ENCODE measurements around the gene RAB17. TPM values are rescaled to one million over a fixed set of nuclear protein-coding genes. Genes with fewer than 3 reads are reported as not detected.

Gene RAB17
- total and polyA plus RNA-seq, 4 donors: 19.3 to 73.3 (median 46.4) TPM

DNA sequence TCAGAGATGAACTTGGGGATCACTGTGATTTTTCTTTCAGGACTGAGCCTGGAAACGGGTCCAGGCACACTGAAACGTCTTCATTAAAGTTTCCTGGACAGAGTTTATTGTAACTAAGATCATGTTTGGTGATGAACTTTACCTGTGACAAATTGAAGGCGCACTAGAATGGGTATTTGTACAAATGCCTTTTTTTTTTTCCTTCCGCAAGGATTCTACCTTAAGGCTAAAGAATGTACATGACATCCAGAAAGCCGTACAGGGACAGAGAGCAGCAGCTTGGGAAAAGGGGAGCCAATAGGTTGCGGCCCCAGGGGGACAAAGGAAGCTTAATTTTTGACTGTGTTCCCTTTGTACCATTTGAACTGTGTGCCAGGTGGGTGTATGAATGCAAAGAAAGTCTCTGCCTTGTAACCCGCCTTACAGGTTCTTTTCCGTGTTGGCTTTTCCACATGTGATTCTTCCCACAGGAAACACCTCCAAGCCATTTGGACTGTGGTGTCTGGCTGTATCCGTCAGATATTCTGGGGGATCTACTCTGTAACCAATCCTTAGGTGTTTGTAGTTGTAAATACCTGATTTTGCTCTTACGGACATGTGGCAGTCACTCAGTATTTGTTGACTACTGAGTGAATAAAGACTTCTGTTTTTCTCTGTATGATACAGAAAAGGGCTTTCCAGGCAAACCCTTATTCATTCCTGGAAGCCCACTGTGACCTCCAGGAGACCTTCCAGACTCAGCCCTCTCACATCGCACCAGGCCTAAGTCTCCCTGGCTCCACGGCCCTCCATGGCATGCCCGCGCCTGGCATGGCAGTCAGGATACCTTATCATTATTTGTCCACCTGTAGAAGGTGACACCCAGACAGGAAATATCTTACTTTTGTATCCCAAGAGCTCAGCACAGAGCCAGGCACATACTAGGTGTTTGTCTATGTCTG, 38.0 kb upstream of the RAB17 start:
- H3K27ac ChIP-seq (ENCODE audit: low read depth in 1 of 2, low read length in 1 of 2): peak overlapping the region; percentile 27 to 96
- H3K9ac ChIP-seq (ENCODE audit: insufficient read depth in 1 of 2, low read length in 2 of 2): peak overlapping the region in 1 of 2 donors; percentile 79
- H3K9me3 ChIP-seq (ENCODE audit: control insufficient read depth in 4 of 4, insufficient read depth in 3 of 4, low read length in 3 of 4): no peaks in the 10 kb centered on the region
- no peak for ATAC-seq (ENCODE audit: insufficient read depth, low FRiP score)
- peaks cover 5 to 33% (median 12%) of the 10 kb centered on the region in 5 donors for H3K4me1 ChIP-seq (ENCODE audit: control insufficient read depth in 5 of 5, insufficient read depth in 5 of 5, low read length in 5 of 5)
- 69 to 71% methylated on average over 14 of the region's 14 CpGs for WGBS, 2 donors
- peak overlapping the region; percentile 66 for H3K4me3 ChIP-seq
- H3K36me3 ChIP-seq (ENCODE audit: control insufficient read depth in 4 of 4, insufficient read depth in 4 of 4, low read length in 4 of 4): no peaks in the 10 kb centered on the region
- H3K27me3 ChIP-seq (ENCODE audit: control insufficient read depth in 3 of 3, insufficient read depth in 3 of 3, low read length in 2 of 3): no peaks in the 10 kb centered on the region
- TF ChIP-seq, protein P1, sequence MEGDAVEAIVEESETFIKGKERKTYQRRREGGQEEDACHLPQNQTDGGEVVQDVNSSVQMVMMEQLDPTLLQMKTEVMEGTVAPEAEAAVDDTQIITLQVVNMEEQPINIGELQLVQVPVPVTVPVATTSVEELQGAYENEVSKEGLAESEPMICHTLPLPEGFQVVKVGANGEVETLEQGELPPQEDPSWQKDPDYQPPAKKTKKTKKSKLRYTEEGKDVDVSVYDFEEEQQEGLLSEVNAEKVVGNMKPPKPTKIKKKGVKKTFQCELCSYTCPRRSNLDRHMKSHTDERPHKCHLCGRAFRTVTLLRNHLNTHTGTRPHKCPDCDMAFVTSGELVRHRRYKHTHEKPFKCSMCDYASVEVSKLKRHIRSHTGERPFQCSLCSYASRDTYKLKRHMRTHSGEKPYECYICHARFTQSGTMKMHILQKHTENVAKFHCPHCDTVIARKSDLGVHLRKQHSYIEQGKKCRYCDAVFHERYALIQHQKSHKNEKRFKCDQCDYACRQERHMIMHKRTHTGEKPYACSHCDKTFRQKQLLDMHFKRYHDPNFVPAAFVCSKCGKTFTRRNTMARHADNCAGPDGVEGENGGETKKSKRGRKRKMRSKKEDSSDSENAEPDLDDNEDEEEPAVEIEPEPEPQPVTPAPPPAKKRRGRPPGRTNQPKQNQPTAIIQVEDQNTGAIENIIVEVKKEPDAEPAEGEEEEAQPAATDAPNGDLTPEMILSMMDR (IDR thresholded peaks at IDR 0.05; ENCODE audit: control extremely low read depth, extremely low read depth): no peak
- DNase-seq: no peak

GRCh38 chr2:237627441-237628246, 37.1 kb upstream of the RAB17 start, which contains the start of gene LRRFIP1:
LRRFIP1 (plus strand) TSS chr2:237627587; CDS start chr2:237627645, 58 bp downstream.
- 1% methylated on average over 49 to 114 of the region's 114 CpGs for WGBS, 2 donors
- H3K27me3 ChIP-seq (ENCODE audit: control insufficient read depth in 3 of 3, insufficient read depth in 3 of 3, low read length in 2 of 3): no peaks in the 10 kb centered on the region
- H3K36me3 ChIP-seq (ENCODE audit: control insufficient read depth in 4 of 4, insufficient read depth in 4 of 4, low read length in 4 of 4): no peaks in the 10 kb centered on the region
- peak; percentile 52 to 62 (median 53) for DNase-seq
- H3K9ac ChIP-seq (ENCODE audit: insufficient read depth in 1 of 2, low read length in 2 of 2): peak within 1 kb of the TSS in 1 of 2 donors; percentile 79
- TF ChIP-seq, protein P1 (IDR thresholded peaks at IDR 0.05; ENCODE audit: control extremely low read depth, extremely low read depth): no peak
- peak; percentile 65 for ATAC-seq (ENCODE audit: insufficient read depth, low FRiP score)
- H3K9me3 ChIP-seq (ENCODE audit: control insufficient read depth in 4 of 4, insufficient read depth in 3 of 4, low read length in 3 of 4): no peaks in the 10 kb centered on the region
- H3K4me3 ChIP-seq: peak within 1 kb of the TSS; percentile 66
- peak within 1 kb of the TSS; percentile 57 to 96 for H3K27ac ChIP-seq (ENCODE audit: low read depth in 1 of 2, low read length in 1 of 2)
- H3K4me1 ChIP-seq (ENCODE audit: control insufficient read depth in 5 of 5, insufficient read depth in 5 of 5, low read length in 5 of 5): peaks cover 2 to 25% (median 12%) of the 10 kb centered on the region in 5 donors

GRCh38 chr2:237626813-237627440, 36.4 kb upstream of the RAB17 start:
- Histone ChIP-seq H3K4me1 (ENCODE audit: control insufficient read depth in 5 of 5, insufficient read depth in 5 of 5, low read length in 5 of 5) (peaks cover 2 to 22% (median 12%) of the 10 kb centered on the region in 5 donors), H3K27ac (ENCODE audit: low read depth in 1 of 2, low read length in 1 of 2) (peak overlapping the region; percentile 57 to 76)
- 27 to 29% methylated on average over 47 to 54 of the region's 54 CpGs for WGBS, 2 donors

More at GRCh38 chr2:237626813-237627440, 36.4 kb upstream of the RAB17 start:
- Histone ChIP-seq H3K9me3 (ENCODE audit: control insufficient read depth in 4 of 4, insufficient read depth in 3 of 4, low read length in 3 of 4) (no peaks in the 10 kb centered on the region), H3K9ac (ENCODE audit: insufficient read depth in 1 of 2, low read length in 2 of 2) (peak overlapping the region in 1 of 2 donors; percentile 39), H3K36me3 (ENCODE audit: control insufficient read depth in 4 of 4, insufficient read depth in 4 of 4, low read length in 4 of 4) (no peaks in the 10 kb centered on the region), H3K4me3 (no peak overlapping the region), H3K27me3 (ENCODE audit: control insufficient read depth in 3 of 3, insufficient read depth in 3 of 3, low read length in 2 of 3) (no peaks in the 10 kb centered on the region)
- TF ChIP-seq, protein P1 (IDR thresholded peaks at IDR 0.05; ENCODE audit: control extremely low read depth, extremely low read depth): no peak
- DNase-seq (peak in 1 of 3 donors; percentile 42), ATAC-seq (ENCODE audit: insufficient read depth, low FRiP score) (peak; percentile 0)

All from lung (tissue), 12 donors.